Measurements from ENCODE around the gene TMEM271.
"Not testable (repeated sequence)": the region's sequence is repeated elsewhere in the genome, so short reads cannot be mapped to it uniquely, and the experiment has no call there.

TMEM271 gene

GRCh38 chr4:568962-569361 lies 7.1 kb downstream of the TMEM271 start:
- in situ Hi-C loops (cut with MboI; ENCODE audit: low pct_unique_long_range_greater_than_20kb, low sequenced_read_pairs, unreplicated experiment): no loop called here
- DNase-seq (ENCODE audit: low spot score): no peak
- no peak for TF ChIP-seq CTCF (IDR thresholded peaks at IDR 0.05; ENCODE audit: extremely low read depth, insufficient read depth, missing control alignments)

- TF ChIP-seq CTCF (IDR thresholded peaks at IDR 0.05; ENCODE audit: extremely low read depth, insufficient read depth, missing control alignments): no peak
- in situ Hi-C loops (cut with MboI; ENCODE audit: low pct_unique_long_range_greater_than_20kb, low sequenced_read_pairs, unreplicated experiment): no loop called here
- DNase-seq (ENCODE audit: low spot score): no peak
These were observed 7.8 kb downstream of the TMEM271 start for GRCh38 chr4:568351-568652.

GRCh38 chr4:567457-568350 lies 8.4 kb downstream of the TMEM271 start:
- in situ Hi-C loops (cut with MboI; ENCODE audit: low pct_unique_long_range_greater_than_20kb, low sequenced_read_pairs, unreplicated experiment): no loop called here
- no peak for DNase-seq (ENCODE audit: low spot score)
- TF ChIP-seq CTCF (IDR thresholded peaks at IDR 0.05; ENCODE audit: extremely low read depth, insufficient read depth, missing control alignments): no peak

DNA sequence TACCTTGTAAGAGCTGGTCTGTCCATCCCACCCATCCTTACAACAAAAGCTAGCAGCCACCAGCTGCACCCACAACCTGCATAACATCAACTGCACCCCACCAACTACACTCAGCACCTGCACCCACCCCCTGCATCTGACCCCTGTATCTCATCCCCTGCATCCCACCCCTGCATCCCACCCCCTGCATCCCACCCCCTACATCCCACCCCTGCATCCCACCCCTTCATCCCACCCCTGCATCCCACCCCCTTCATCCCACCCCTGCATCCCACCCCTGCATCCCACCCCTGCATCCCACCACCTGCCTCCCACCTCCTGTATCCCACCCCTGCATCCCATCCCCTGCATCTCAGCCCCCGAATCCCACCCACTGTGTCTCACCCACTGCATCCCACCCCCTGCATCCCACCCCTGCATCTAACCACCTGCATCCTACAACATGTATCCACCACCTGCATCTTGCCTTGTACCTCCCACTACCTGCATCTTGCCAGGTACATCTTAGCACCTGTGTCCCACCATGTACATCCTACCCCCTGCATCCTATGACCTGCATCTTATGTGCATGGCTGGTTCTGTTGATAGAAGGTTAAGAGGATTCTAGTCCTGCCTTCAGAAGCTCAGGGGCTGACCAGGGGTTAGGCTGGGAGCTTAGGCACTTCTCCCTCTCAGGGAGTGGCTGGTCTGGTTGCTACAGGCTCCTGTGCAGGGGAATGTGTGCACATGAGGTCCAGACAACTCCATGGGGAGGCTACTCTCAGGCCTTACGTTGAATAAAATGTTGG lies 9.4 kb downstream of the TMEM271 start:
- in situ Hi-C loops (cut with MboI; ENCODE audit: low pct_unique_long_range_greater_than_20kb, low sequenced_read_pairs, unreplicated experiment): no loop called here
- DNase-seq (ENCODE audit: low spot score): peak; percentile 57
- no peak for TF ChIP-seq CTCF (IDR thresholded peaks at IDR 0.05; ENCODE audit: extremely low read depth, insufficient read depth, missing control alignments)

DNA sequence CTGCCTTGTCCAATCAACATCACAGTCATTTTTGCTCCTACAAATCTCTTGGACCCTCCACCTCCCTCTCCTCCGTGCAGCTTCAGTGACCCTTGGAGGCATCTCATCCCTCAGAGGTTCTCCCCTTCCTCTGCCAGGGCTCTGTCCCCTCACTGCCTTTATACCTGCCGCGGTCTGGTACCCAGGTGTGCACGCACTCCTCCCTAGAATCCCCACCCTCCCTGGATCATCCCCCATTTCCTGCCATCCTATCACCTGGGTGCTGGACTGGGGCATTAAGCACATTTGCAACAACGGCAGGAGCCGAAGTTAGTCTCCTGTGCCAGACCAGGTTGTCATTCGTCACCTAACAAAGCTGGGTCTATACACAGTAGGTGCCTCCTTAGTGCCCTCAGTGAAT lies 10.1 kb downstream of the TMEM271 start:
- no peak for DNase-seq (ENCODE audit: low spot score)
- TF ChIP-seq CTCF (IDR thresholded peaks at IDR 0.05; ENCODE audit: extremely low read depth, insufficient read depth, missing control alignments): no peak
- in situ Hi-C loops (cut with MboI; ENCODE audit: low pct_unique_long_range_greater_than_20kb, low sequenced_read_pairs, unreplicated experiment): no loop called here

- DNase-seq (ENCODE audit: low spot score); in situ Hi-C loops (cut with MboI; ENCODE audit: low pct_unique_long_range_greater_than_20kb, low sequenced_read_pairs, unreplicated experiment): not testable (repeated sequence)
These were observed 10.5 kb downstream of the TMEM271 start for GRCh38 chr4:565614-566013.

- in situ Hi-C loops (cut with MboI; ENCODE audit: low pct_unique_long_range_greater_than_20kb, low sequenced_read_pairs, unreplicated experiment); DNase-seq (ENCODE audit: low spot score): not testable (repeated sequence)
These were observed 13.6 kb downstream of the TMEM271 start for GRCh38 chr4:562458-562857.
